ENCODE results near the gene ZNF423. TPM values are rescaled to one million over a fixed set of nuclear protein-coding genes. Genes with fewer than 3 reads are reported as not detected.

Gene ZNF423
- total and polyA plus RNA-seq, 4 donors = 1.1 to 14.8 (median 3.3) TPM

DNA sequence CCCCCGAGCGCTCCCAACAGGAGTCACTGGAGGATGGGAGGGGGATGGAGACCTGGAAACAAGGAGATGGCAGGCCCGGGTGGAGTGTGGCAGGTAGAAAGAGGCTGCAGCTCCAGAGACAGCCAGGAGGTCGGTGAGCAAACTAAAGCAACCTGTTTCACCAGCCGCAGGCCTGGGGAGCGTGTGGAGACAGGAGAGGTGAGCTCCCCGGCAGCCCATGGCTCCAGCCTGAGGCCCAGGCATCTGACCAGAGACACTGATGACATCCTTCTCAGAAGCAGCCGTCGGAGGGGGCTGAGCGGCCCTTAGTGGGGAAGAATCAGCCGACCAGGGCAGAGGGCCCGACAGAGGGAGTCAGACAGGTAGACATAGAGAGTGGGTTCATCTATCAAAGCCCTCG, 165.1 kb downstream of the ZNF423 start:
- no peak overlapping the region for H3K27ac ChIP-seq (ENCODE audit: low read depth in 1 of 2, low read length in 1 of 2)
- H3K36me3 ChIP-seq (ENCODE audit: control insufficient read depth in 4 of 4, insufficient read depth in 4 of 4, low read length in 4 of 4) = no peaks in the 10 kb centered on the region
- no peak overlapping the region for H3K4me3 ChIP-seq
- H3K4me1 ChIP-seq (ENCODE audit: control insufficient read depth in 5 of 5, insufficient read depth in 5 of 5, low read length in 5 of 5) = peaks cover 0 to 10% (median 0%) of the 10 kb centered on the region in 5 donors
- no peak overlapping the region for H3K9ac ChIP-seq (ENCODE audit: insufficient read depth in 1 of 2, low read length in 2 of 2)
- TF ChIP-seq CTCF (IDR thresholded peaks at IDR 0.05; ENCODE audit: control extremely low read depth, extremely low read depth) = no peak
- no peaks in the 10 kb centered on the region for H3K9me3 ChIP-seq (ENCODE audit: control insufficient read depth in 4 of 4, insufficient read depth in 3 of 4, low read length in 3 of 4)
- ATAC-seq (ENCODE audit: insufficient read depth, low FRiP score) = no peak
- no peaks in the 10 kb centered on the region for H3K27me3 ChIP-seq (ENCODE audit: control insufficient read depth in 3 of 3, insufficient read depth in 3 of 3, low read length in 2 of 3)
- DNase-seq = no peak
- 87 to 94% methylated on average over 13 of the region's 13 CpGs for WGBS, 2 donors

DNA sequence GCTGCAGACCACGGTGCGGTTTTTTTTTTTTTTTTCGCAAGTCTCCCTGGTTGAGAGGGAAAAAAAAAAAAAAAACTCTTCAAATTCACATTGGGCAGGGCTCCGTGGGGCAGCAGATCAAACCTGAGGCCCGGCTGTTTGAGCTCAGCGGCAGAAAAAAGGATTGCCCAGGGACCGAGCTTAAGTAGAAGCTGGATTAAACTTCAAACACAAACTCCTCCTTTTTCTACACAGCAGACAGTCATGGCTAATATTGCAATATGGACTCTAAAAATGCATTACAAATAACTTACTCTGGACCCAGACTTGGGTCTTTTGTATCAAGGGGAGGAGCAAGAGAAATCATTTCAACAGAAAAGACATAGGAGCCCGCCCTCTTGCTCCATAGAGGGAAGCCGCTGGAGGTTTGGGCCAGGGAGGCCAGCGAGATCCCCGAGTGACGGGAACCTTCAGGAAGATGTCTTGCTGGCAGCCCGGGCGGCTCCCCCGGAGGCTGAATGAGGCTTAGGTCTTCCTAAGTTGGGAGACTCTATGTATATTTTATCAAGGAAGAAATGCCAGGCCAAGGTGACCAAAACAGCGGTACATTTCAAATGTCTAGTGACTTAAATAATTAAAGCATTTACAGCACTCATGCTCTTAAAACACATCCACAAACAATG, 167.7 kb downstream of the ZNF423 start:
- DNase-seq = peak; percentile 40 to 51 (median 50)
- no peak for ATAC-seq (ENCODE audit: insufficient read depth, low FRiP score)
- no peak overlapping the region for H3K9ac ChIP-seq (ENCODE audit: insufficient read depth in 1 of 2, low read length in 2 of 2)
- no peak overlapping the region for H3K27ac ChIP-seq (ENCODE audit: low read depth in 1 of 2, low read length in 1 of 2)
- 83 to 85% methylated on average over 16 of the region's 16 CpGs for WGBS, 2 donors
- no peaks in the 10 kb centered on the region for H3K27me3 ChIP-seq (ENCODE audit: control insufficient read depth in 3 of 3, insufficient read depth in 3 of 3, low read length in 2 of 3)
- no peaks in the 10 kb centered on the region for H3K36me3 ChIP-seq (ENCODE audit: control insufficient read depth in 4 of 4, insufficient read depth in 4 of 4, low read length in 4 of 4)
- H3K4me1 ChIP-seq (ENCODE audit: control insufficient read depth in 5 of 5, insufficient read depth in 5 of 5, low read length in 5 of 5) = peaks cover 0 to 20% (median 0%) of the 10 kb centered on the region in 5 donors
- no peak overlapping the region for H3K4me3 ChIP-seq
- no peaks in the 10 kb centered on the region for H3K9me3 ChIP-seq (ENCODE audit: control insufficient read depth in 4 of 4, insufficient read depth in 3 of 4, low read length in 3 of 4)
- no peak for TF ChIP-seq CTCF (IDR thresholded peaks at IDR 0.05; ENCODE audit: control extremely low read depth, extremely low read depth)

DNA sequence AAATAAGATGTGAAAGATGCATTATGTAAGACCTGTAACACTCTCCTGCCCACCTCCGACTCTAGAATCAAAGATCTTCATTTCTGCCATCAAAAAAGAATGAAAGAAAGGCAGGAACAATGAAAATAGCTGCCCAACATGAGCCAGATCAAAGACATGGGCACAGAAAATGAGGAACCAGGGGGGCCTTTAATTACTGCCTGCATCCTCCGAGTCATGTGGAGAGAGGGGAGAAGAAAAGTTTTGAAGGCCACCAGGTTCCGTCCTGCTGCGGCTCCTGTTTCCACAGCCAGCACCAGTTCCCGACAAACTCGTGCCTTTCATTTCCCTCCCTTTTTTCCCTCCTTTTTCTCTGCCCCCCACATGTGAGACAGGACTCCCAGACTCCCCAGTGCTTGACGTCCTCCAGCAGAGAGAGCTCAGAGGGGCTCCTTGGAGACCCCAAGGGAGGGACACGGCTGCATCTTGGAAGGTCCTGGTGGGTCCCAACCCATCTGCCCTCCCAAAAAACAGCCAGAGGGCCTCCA, 168.4 kb downstream of the ZNF423 start:
- Histone ChIP-seq H3K9me3 (ENCODE audit: control insufficient read depth in 4 of 4, insufficient read depth in 3 of 4, low read length in 3 of 4) (no peaks in the 10 kb centered on the region), H3K4me3 (no peak overlapping the region), H3K4me1 (ENCODE audit: control insufficient read depth in 5 of 5, insufficient read depth in 5 of 5, low read length in 5 of 5) (peaks cover 0 to 20% (median 0%) of the 10 kb centered on the region in 5 donors), H3K27me3 (ENCODE audit: control insufficient read depth in 3 of 3, insufficient read depth in 3 of 3, low read length in 2 of 3) (no peaks in the 10 kb centered on the region), H3K27ac (ENCODE audit: low read depth in 1 of 2, low read length in 1 of 2) (no peak overlapping the region), H3K36me3 (ENCODE audit: control insufficient read depth in 4 of 4, insufficient read depth in 4 of 4, low read length in 4 of 4) (no peaks in the 10 kb centered on the region), H3K9ac (ENCODE audit: insufficient read depth in 1 of 2, low read length in 2 of 2) (no peak overlapping the region)
- no peak for TF ChIP-seq CTCF (IDR thresholded peaks at IDR 0.05; ENCODE audit: control extremely low read depth, extremely low read depth)
- ATAC-seq (ENCODE audit: insufficient read depth, low FRiP score) = no peak
- no peak for DNase-seq
- 39 to 65% methylated on average over 8 of the region's 8 CpGs for WGBS, 2 donors

All from lung (tissue), 12 donors.